Measurements from ENCODE around the gene IKZF3. TPM values are rescaled to one million over a fixed set of nuclear protein-coding genes. Genes with fewer than 3 reads are reported as not detected.

Gene IKZF3
- total RNA-seq, 1 experiment from 2014 or later, result 0.22 TPM

DNA sequence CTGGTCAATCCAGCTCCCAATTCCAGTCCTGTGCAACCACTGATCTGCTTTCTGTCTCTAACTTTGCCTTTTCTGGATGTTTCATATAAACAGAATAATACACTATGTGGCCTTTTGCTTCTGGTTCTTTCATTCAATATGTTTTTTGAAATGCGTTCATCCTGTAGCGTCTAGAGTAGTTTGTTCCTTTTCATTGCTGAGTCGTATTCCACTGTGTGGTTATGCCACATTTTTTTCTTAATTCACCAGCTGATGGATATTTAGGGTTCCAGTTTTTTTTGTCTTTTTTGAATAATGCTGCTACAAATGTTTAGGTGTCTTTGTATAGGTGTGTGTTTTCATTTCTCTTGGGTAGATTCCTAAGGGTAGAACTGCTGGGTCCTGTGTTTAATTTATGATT is 131.5 kb downstream of the IKZF3 start:
- TF ChIP-seq, protein P1, sequence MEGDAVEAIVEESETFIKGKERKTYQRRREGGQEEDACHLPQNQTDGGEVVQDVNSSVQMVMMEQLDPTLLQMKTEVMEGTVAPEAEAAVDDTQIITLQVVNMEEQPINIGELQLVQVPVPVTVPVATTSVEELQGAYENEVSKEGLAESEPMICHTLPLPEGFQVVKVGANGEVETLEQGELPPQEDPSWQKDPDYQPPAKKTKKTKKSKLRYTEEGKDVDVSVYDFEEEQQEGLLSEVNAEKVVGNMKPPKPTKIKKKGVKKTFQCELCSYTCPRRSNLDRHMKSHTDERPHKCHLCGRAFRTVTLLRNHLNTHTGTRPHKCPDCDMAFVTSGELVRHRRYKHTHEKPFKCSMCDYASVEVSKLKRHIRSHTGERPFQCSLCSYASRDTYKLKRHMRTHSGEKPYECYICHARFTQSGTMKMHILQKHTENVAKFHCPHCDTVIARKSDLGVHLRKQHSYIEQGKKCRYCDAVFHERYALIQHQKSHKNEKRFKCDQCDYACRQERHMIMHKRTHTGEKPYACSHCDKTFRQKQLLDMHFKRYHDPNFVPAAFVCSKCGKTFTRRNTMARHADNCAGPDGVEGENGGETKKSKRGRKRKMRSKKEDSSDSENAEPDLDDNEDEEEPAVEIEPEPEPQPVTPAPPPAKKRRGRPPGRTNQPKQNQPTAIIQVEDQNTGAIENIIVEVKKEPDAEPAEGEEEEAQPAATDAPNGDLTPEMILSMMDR (conservative IDR thresholded peaks at IDR 0.05), result no peak
- no peak overlapping the region for H3K23ac ChIP-seq (ENCODE audit: insufficient read length, low read depth, low read length)
- no peak overlapping the region for H3K56ac ChIP-seq (ENCODE audit: insufficient read length, low read depth, low read length)
- no peak overlapping the region for H4K91ac ChIP-seq (ENCODE audit: insufficient read length, low read depth, low read length)
- H3K4me1 ChIP-seq (ENCODE audit: insufficient read depth, low read length), result peaks cover 1% of the 10 kb centered on the region; the same call in 1 of the 2 replicates
- no peak overlapping the region for H4K8ac ChIP-seq (replicated peaks; ENCODE audit: insufficient read length, low read depth, low read length)
- WGBS (ENCODE audit: extremely low coverage, insufficient read length, low lambda C conversion rate), result no CpG with 5 or more reads among the region's 3 CpGs
- H2AFZ ChIP-seq (ENCODE audit: low read length), result no peak overlapping the region
- H3K27me3 ChIP-seq (ENCODE audit: insufficient read depth, low read length), result no peaks in the 10 kb centered on the region
- no peak overlapping the region for H4K5ac ChIP-seq (ENCODE audit: insufficient read length, low read depth, low read length)
- Mint-ChIP-seq H3K27ac (0 out of 7 replicates have a peak overlapping the region, but pooled peaks of 1 of the 3 experiments have one; percentile 24), H3K4me3 (no peak overlapping the region; a peak in 1 of 5 replicates), H3K36me3 (ENCODE audit: insufficient read depth in 1 of 3, low read depth in 3 of 3) (peaks cover 6 to 19% (median 18%) of the 10 kb centered on the region in 3 experiments; a peak in 5 of 7 replicates), H3K27me3 (ENCODE audit: low read depth) (peaks cover 3% of the 10 kb centered on the region; the same call in 1 of the 2 replicates), H3K9me3 (no peaks in the 10 kb centered on the region), H3K4me1 (peaks cover 29 to 30% of the 10 kb centered on the region in 2 experiments)
- H2BK5ac ChIP-seq (ENCODE audit: insufficient read length, low read length), result no peak overlapping the region
- no peak overlapping the region for H2BK20ac ChIP-seq (ENCODE audit: low read depth, low read length, poor library complexity, severe bottlenecking)
- no peak overlapping the region for H2BK120ac ChIP-seq (ENCODE audit: low read depth, low read length, poor library complexity, severe bottlenecking)
- H3K79me2 ChIP-seq (ENCODE audit: insufficient read depth, low read length), result no peaks in the 10 kb centered on the region
- no peak for DNase-seq
- no peak overlapping the region for H3K4me2 ChIP-seq (ENCODE audit: insufficient read depth, insufficient read length, low read length)
- H3K27ac ChIP-seq (ENCODE audit: insufficient read length, low read depth, low read length), result no peak overlapping the region
- no peaks in the 10 kb centered on the region for H3K79me1 ChIP-seq (ENCODE audit: insufficient read depth, low read depth, low read length, poor library complexity, severe bottlenecking)
- H3K23me2 ChIP-seq (ENCODE audit: insufficient read length, low read depth, low read length, poor library complexity, severe bottlenecking), result peaks cover 7% of the 10 kb centered on the region
- no peak overlapping the region for H3K9ac ChIP-seq (ENCODE audit: extremely low read depth, insufficient read length, low read length)
- no peak overlapping the region for H2BK12ac ChIP-seq (ENCODE audit: insufficient read length, low read depth, low read length)
- no peak overlapping the region for H2AK5ac ChIP-seq (ENCODE audit: insufficient read length, low read length)
- H3K14ac ChIP-seq (ENCODE audit: insufficient read depth, low read length), result no peak overlapping the region
- H3K4ac ChIP-seq (ENCODE audit: low read depth, low read length), result no peak overlapping the region
- no peak overlapping the region for H3T11ph ChIP-seq (ENCODE audit: low read length)
- no peak overlapping the region for H2BK15ac ChIP-seq (ENCODE audit: low read depth, low read length)
- no peak overlapping the region for H3K18ac ChIP-seq (ENCODE audit: insufficient read length, low read depth, low read length)
- H3K9me3 ChIP-seq (ENCODE audit: control insufficient read depth, low read depth, low read length), result no peaks in the 10 kb centered on the region
- no peaks in the 10 kb centered on the region for H4K20me1 ChIP-seq (ENCODE audit: control insufficient read depth, insufficient read depth, insufficient read length)

All from H9 (cell line).